Upper lobe of left lung (tissue), 4 donors: ENCODE measurements around the gene KIF6.

Experiments used
- CTCF ChIP-seq, 6 experiments: fragments of 450-650 bp in 4 of 6; fragments of 200-600 bp in 2 of 6; sonication (generic) in 2 of 6; IDR thresholded peaks; one replicate each; pipeline ENCODE4 v1.5.1; 2016 to 2019; ENCODE audit warnings: antibody characterized with exemption in 6 of 6
- EP300 ChIP-seq, 4 donors: sonication (generic); formaldehyde crosslinking; IDR thresholded peaks; one replicate each; pipeline ENCODE4 v1.5.1; 2017; ENCODE audit warnings: antibody characterized with exemption in 4 of 4, control low read depth in 2 of 4
- POLR2A ChIP-seq, 4 donors: fragments of 450-650 bp; IDR thresholded peaks; one replicate each; pipeline ENCODE4 v1.5.1; 2016 to 2017; ENCODE audit warnings: antibody characterized with exemption in 4 of 4, mild to moderate bottlenecking in 2 of 4
- POLR2AphosphoS5 ChIP-seq, 2 donors: sonication (generic); formaldehyde crosslinking; IDR thresholded peaks; one replicate each; pipeline ENCODE4 v1.5.1; 2017; ENCODE audit warnings: antibody characterized with exemption in 2 of 2

DNA sequence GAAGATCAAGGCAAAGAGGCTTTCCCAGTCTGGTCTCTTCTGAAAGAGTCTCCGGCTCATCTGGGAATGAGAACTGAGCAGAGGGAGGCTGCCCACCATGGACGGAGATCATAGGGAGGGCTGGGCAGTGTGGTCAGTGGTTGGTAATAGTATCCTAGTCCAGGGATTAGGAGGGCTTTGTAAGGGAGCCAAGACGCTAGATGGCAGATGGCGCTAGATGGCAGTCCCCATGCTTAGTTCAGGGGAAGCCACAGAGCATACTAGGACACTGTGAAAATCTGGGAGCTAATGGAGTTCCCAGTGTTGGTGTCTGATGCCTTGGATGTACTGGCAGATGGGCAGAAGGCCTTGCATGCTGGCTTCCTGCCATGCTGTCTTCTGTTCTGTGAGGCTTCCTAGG, 45.2 kb upstream of the KIF6 start:
- TF ChIP-seq CTCF (IDR thresholded peaks at IDR 0.05): no peak
- no peak for TF ChIP-seq POLR2AphosphoS5 (IDR thresholded peaks at IDR 0.05)
- TF ChIP-seq POLR2A (IDR thresholded peaks at IDR 0.05): no peak
- TF ChIP-seq EP300 (IDR thresholded peaks at IDR 0.05): no peak
